GM21515 (cell line): ENCODE results near the gene PPM1H.
"Not testable (repeated sequence)": the region's sequence is repeated elsewhere in the genome, so short reads cannot be mapped to it uniquely, and the experiment has no call there.

Experiments
- ATAC-seq: cut with Tn5 transposase; IDR thresholded peaks from one replicate; pipeline ENCODE4 v1.9.1; 2021; ENCODE audit not compliant: unreplicated experiment

PPM1H gene

GRCh38 chr12:62693376-62694050 is 241.4 kb downstream of the PPM1H start:
- ATAC-seq = no peak

- ATAC-seq = no peak
Measured at GRCh38 chr12:62692884-62693283, 242.1 kb downstream of the PPM1H start.

- no peak for ATAC-seq
Measured at GRCh38 chr12:62691309-62691708, 243.6 kb downstream of the PPM1H start.

GRCh38 chr12:62689042-62689839 is 245.7 kb downstream of the PPM1H start:
- ATAC-seq = no peak

GRCh38 chr12:62686938-62687337 is 248.0 kb downstream of the PPM1H start:
- ATAC-seq = no peak

GRCh38 chr12:62684570-62685295 is 250.2 kb downstream of the PPM1H start:
- no peak for ATAC-seq

GRCh38 chr12:62683776-62684569 is 251.0 kb downstream of the PPM1H start:
- ATAC-seq = no peak

GRCh38 chr12:62681306-62681705 is 253.6 kb downstream of the PPM1H start:
- ATAC-seq = no peak

GRCh38 chr12:62679608-62680007 is 255.3 kb downstream of the PPM1H start:
- no peak for ATAC-seq

- no peak for ATAC-seq
Measured at GRCh38 chr12:62677355-62677754, 257.6 kb downstream of the PPM1H start.

GRCh38 chr12:62676521-62677307 is 258.2 kb downstream of the PPM1H start:
- no peak for ATAC-seq

GRCh38 chr12:62673028-62673815 is 261.7 kb downstream of the PPM1H start:
- no peak for ATAC-seq

- no peak for ATAC-seq
Measured at GRCh38 chr12:62670986-62671720, 263.8 kb downstream of the PPM1H start.

GRCh38 chr12:62668782-62669181 is 266.2 kb downstream of the PPM1H start:
- no peak for ATAC-seq

- ATAC-seq = not testable (repeated sequence)
Measured at GRCh38 chr12:62664951-62665350, 270.0 kb downstream of the PPM1H start.

GRCh38 chr12:62660756-62661155 is 274.2 kb downstream of the PPM1H start:
- ATAC-seq = no peak

- no peak for ATAC-seq
Measured at GRCh38 chr12:62659453-62660295, 275.3 kb downstream of the PPM1H start.

- ATAC-seq = no peak
Measured at GRCh38 chr12:62658910-62659309, 276.0 kb downstream of the PPM1H start.
